SW 1271 (cell line): Measurements from ENCODE around the gene CXXC5.

Experiments used
- DNase-seq, 2 experiments: peaks; one replicate each; lab custom pipeline; 2025; lab: John Stamatoyannopoulos, UW

CXXC5 gene

DNA sequence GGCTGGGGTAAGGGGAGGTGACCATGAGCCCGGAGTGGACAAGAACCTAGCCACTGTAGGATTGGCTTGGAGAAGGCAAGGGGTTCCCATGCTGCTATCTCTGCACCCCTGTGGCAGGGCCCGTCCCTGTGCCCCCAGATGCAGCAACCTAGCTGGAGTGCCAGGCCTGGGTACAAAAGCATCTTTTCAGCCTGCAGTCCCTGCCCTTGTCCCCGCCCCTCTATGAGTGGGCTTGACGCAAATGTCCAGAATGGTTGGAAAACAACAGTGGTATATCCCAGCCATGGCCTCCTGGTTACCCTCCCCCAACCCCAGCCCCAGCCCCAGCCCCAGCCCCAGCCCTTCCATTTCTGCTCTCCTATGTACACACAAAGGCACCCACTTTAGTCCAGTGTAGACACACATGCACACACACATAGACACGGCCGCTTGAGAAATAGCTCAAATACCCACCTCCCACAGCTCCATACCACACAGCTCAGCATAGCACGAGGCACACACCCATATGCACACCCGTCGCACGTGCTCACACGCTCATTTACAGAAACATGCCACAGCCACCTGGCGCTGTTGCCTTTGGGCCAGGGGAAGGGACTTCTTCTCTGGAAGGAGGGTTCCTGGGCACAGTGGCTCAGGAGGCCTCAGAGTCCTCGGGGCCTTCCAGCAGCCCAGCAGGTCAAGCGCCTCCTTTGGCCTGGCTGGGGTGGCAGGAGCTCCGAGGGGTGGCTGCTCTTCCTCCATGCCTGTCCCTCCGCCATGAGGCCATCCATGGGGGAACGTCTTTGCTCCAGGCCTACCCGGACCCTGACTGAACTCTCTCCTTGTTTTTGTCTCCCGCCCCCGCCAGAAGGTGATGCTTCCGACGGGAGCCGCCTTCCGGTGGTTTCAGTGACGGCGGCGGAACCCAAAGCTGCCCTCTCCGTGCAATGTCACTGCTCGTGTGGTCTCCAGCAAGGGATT lies 34.1 kb downstream of the CXXC5 start:
- no peak for DNase-seq

GRCh38 chr5:139683295-139684271 lies 35.4 kb downstream of the CXXC5 start:
- no peak for DNase-seq

- DNase-seq: no peak
These were observed 36.3 kb downstream of the CXXC5 start for GRCh38 chr5:139684350-139684880.

DNA sequence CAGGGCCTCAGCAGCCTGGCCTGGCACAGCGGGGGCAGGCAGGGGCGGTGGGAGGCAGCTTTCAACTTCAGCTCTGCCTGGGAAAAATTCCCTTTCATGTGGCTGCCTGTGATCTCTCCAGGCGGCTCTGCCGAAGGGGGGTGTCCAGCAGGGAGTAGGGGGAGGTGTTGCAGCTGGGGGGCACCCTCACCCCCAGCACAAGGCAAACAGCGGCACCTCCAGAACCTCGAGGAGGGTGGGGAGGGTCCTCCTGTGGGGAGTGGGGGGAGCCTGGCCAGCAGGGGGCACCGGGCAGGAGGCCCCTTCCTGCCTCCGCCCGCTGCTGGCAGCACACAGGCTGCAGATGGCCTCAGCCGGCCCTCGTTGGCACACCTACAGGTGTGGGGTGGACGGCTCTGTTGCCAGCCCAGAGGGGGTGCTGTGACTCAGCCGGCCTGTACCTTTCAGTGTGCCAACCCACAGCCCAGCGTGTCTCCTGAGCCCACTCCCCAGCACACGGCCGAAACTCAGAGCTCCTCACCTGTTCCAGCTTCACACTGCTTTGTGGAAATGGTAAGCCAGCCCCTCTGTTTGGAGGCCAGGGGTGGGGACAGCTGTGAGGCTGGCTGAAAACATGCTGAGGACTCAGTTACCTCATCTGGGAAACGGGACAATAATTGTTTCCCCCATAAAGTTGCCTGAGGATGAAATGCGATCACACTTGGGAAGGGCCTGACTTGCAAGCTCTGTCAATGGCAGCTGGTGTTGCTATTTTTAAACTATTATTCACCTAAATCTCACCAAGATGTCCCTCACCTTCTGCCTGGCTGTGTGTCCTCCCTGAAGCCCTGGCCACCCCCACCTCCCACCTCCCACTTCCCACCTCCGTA lies 37.0 kb downstream of the CXXC5 start:
- DNase-seq: no peak

DNA sequence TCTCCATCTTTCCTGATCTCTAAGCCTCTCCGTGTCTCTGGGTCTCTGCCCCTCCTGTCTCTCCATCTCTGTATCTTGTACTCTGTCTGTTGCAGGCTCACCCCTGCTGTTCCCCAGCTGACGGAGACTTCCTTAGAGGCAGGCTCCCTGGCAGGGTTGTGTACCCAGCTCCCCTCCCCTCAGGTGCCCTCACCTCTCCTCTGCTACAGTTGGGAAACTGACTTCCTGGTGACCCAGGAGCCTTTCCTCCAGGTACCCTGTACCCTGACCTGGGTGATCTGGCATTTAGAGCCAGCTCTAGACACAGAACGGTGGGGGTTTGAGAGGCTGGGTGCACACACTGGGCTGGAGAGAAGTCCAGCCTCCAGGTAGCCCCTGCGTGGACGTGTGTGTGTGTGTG lies 37.7 kb downstream of the CXXC5 start:
- DNase-seq: no peak

DNA sequence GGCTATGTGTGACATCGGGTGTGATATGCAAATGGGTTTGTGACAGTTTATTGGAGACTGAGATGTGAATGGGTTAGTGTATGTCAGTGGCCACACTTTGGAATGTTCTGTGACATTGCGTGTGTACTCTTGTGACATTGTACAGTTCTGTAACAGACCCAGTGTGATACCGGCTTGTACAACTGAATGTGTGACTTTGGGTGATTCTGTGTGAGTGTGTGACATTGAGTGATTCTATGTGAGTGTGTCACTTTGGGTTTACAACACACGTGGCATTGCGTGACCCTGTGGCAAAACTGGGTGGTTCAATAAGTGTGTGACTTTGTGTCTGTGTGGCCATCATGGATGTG lies 38.2 kb downstream of the CXXC5 start:
- DNase-seq: no peak

DNA sequence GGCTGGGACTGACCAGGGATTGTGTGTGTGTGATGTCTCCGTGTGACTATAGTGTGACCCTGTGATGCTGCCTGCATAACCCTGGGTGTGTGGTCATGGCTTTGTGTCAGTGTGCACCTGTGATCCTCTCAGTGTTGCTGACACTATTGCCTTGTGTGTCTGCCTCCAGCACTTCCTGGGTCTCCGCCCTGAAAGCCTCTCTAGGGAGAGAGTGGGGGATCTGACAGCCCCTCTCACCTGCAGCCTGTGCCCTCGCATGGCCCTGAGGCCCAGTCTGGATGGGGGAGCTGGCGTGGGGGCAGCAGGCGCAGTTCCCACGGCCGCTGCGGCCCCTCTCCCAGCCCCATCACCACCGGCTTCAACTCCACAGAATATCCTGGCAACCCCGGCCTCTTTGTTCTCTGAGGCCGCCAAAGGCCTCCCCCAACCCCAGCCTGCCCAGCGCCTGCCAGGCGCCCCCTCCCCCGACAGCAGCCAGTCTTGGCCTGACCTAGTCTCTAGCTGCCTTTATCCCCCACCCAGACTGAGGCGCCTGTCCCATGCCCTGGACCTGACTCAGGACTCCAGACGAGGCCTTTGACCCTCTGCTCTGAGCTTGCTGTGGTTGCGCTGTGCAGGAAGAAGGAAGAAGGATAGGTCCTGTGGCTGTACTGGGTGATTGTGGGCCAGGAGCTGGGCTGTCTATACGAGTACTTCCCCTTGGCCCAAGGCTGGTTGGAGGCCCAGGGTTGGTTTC lies 38.7 kb downstream of the CXXC5 start:
- no peak for DNase-seq

- no peak for DNase-seq
These were observed 39.5 kb downstream of the CXXC5 start for GRCh38 chr5:139687656-139688055.

DNA sequence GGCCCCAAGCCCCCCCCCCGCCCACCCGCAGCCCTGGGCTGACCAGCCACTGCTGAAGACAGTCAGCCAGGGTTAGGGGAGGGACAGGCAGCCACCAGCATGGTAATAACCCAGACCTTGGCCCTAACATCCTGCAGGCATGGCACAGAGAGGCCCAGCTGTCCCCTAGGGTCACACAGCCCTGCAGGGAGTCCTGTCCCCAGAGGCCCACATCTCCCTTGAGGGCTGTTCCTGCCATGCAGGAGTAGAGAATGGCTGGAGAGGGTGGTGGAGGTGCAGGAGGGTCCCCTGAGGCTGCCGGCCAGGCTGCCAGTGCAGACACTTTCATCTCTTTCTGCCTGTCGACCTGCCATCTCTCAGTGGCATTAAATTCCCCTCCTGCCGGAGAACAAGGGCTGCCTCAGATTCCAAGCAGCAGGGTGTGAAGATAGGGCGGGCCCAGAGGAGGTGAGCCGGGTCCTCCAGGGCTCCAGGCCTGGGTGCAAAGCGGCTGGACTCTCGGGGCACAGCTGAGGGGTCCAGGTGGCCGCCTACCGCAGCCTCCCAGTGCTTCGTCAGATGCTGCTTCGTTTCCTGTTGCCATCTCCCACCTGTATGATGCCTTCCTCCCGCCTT lies 40.0 kb downstream of the CXXC5 start:
- DNase-seq: no peak

DNA sequence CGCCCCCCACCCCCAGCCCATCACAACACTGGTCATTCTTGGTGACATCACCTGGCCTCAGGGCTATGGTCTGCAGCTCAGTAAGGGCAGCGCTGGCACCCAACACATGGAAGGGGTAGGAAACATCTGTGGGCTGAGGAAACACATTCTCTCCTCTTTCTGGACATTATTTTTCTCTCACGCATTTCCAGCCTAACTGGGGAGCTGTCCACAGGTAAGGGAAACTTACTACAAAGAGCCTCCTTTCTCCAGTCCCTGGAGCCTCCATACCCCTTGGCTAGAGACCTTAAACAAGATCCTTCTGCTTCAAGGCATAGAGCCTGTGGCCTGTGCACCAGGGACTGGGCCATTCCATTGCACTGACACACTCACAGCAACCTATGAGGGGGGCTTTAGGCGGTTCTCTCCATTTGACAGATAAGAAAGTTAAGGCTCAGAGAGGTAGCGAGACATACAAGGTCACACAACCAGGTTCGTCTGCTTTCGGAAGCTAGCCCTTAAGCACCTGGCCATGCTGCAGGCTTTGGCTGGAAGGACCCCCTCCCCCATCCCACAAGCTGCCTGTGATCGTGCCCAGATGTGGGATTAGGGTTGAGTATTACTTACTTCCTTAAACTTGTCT lies 40.7 kb downstream of the CXXC5 start:
- no peak for DNase-seq

DNA sequence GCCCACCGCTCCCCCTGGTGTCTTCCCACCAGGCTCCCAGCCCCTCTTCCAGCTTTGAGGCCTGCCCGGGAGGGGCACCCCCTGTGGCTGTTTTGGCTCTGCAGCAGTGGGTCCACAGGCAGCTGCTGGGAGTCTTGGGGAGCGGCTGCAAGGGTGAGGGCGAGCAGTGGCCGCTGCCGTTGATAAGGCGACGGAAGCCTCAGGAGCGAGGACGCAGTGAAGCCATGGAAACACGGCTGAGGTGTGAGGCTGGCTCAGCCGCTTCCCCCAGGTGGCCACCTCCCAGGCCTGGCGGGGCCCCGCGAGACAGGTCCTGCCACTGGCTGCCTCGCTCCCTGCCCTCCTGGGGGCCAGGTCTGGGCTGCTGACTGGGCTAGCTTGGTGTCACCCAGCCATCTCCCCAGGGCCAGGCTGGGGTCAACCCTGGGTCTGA lies 41.5 kb downstream of the CXXC5 start:
- DNase-seq: no peak

DNA sequence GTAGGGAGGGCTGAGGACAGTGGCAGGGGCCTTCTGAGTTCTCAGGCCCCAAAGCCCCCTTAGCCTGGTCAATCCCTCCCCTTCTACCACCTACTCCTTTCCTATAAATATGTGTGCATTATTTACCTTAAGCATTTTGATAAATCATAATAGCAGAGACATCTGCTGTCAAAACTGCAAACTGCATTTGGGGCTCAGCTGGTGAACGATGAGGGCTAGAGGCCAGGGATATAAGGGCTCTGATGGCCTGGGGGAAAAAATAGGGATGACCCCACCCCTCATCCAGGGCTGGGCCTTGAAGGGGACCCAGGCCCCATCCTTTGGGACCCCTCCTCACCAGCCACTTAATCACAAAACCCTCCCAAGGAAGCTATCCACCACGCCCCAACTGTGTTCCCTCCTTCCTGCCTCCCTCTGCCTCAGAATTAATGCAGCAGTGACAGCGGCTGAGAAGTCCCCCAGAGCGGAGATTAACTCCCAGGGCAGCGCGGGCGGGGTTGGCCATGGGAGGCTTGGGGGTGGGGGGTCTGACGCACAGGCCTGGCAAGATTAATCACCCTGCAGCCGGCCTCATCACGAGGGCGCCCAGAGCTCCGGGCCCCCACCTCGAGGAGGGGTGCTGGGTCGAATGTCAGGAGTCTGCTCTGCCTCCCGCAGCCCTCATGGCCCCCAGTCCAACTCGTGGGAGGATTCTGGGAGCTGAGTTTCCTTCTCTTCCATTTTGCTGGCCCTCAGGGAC lies 42.1 kb downstream of the CXXC5 start:
- DNase-seq: peak in 1 of 2 experiments; percentile 37

DNA sequence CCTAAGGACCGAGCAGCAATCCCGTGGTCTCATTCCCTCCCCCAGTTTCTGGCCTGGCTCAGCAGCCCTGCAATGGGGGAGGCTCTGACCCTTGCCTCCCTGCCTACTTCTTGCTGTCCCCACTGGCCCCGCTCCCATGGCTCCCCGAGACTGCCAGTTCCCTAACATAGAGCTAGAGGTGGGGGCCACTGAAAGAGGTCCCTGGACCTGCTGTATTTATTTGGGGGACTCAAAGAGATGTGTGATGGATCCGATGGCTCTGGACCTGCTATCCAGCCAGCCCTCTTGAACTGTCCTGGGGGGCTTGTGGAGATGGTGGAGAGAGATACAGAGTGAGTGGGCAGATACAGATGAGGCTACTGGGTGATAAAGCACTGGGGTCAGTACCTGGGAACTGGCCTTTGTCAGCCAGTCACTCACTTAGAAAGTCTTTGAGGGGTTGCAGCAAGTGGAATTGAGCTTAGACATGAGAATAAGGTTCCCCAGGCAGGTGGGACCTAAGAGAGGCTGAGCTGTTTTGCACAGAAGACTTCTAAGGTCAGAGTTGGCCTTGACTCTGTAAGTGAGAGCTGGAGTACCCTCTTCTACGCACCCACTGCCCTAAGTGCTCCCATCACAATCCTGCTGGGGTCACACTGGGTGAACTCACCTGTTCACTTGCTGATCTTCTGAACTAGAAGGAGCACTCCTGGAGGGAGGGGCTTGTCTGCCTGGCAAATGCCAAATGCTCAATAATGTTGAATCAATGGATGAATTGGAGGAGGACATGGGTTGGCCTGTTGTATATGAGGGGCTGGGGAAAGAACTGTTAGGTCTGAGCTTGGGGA lies 42.9 kb downstream of the CXXC5 start:
- DNase-seq: no peak

- DNase-seq: no peak
These were observed 44.0 kb downstream of the CXXC5 start for GRCh38 chr5:139692148-139692547.

- no peak for DNase-seq
These were observed 44.6 kb downstream of the CXXC5 start for GRCh38 chr5:139692679-139693308.

DNA sequence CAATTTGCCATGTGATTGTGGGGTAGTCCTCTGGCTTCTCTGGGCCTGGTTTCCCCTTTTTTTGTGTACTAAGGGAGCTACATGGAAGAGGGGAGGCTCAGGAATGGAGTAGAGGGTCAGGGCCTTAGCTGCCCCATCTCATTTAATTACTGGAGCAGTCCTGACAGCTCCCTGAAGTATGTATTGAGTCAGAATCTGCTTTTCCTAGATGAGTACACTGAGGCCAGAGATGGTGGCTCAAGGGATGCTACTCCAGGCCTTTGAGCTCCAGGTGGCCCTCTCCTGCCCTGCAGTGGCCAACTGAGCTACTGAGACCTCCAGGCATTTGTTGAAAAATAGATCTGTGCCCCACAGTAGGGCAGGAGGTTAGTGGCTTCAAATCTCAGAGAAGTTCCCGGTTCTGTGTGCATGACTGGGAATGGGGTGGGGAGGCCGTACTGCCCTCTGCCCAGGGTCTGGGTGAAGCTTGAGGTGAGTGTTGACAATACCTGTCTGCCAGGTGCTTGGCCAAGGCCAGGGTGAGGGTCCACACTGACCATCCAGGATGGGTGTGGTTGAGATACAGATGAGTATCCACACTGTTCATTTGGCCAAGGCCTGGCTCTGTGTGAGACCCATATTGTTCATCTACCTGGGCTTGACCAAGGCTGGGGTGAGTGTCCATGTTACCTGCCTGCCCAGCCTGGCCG lies 45.7 kb downstream of the CXXC5 start:
- DNase-seq: no peak

GRCh38 chr5:139694556-139695177 lies 46.5 kb downstream of the CXXC5 start:
- DNase-seq: no peak
